ENCODE results near the gene NR1H4.

The NR1H4 gene

DNA sequence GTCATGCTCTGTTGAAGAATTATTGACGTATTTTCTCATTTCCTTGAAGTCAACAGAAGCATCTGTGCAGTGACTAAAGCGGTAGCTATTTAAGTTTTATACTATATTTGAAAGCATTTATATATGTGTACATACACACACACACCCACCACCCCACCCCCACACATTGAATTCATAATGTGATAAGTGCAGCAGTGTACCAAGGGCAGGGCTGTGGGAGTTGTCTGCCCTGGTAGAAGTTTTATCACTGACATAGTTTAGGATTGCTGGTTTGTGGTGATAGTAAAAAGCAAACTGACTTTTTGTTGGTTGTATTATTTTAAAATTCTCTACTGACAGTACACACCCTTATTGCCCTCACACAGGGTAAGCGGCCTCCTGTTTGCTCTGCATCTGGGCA lies 138.9 kb downstream of the NR1H4 start:
- Histone ChIP-seq H3K9me3 (ENCODE audit: insufficient read depth, low read depth, low read length) (no peaks in the 10 kb centered on the region), H3K27me3 (ENCODE audit: insufficient read depth, low read length, poor library complexity, severe bottlenecking) (no peaks in the 10 kb centered on the region), H3K4me2 (ENCODE audit: low read depth, low read length, poor library complexity, severe bottlenecking) (no peak overlapping the region), H2AFZ (ENCODE audit: low read length) (no peak overlapping the region), H3K4me1 (ENCODE audit: insufficient read depth, low read length, poor library complexity, severe bottlenecking) (no peaks in the 10 kb centered on the region), H3K4me3 (ENCODE audit: low read length, poor library complexity, severe bottlenecking) (no peak overlapping the region), H3K9me2 (replicated peaks; ENCODE audit: low read depth, low read length) (no peaks in the 10 kb centered on the region), H3K36me3 (ENCODE audit: insufficient read depth, low read length) (no peaks in the 10 kb centered on the region), H4K20me1 (ENCODE audit: insufficient read depth, low read length, poor library complexity, severe bottlenecking) (no peaks in the 10 kb centered on the region), H3K9ac (ENCODE audit: low read depth, low read length, poor library complexity, severe bottlenecking) (no peak overlapping the region), H3F3A (ENCODE audit: low read depth) (no peaks in the 10 kb centered on the region), H3K79me2 (ENCODE audit: insufficient read depth, low read length) (no peaks in the 10 kb centered on the region)
- TF ChIP-seq, protein P1, sequence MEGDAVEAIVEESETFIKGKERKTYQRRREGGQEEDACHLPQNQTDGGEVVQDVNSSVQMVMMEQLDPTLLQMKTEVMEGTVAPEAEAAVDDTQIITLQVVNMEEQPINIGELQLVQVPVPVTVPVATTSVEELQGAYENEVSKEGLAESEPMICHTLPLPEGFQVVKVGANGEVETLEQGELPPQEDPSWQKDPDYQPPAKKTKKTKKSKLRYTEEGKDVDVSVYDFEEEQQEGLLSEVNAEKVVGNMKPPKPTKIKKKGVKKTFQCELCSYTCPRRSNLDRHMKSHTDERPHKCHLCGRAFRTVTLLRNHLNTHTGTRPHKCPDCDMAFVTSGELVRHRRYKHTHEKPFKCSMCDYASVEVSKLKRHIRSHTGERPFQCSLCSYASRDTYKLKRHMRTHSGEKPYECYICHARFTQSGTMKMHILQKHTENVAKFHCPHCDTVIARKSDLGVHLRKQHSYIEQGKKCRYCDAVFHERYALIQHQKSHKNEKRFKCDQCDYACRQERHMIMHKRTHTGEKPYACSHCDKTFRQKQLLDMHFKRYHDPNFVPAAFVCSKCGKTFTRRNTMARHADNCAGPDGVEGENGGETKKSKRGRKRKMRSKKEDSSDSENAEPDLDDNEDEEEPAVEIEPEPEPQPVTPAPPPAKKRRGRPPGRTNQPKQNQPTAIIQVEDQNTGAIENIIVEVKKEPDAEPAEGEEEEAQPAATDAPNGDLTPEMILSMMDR (conservative IDR thresholded peaks at IDR 0.05; ENCODE audit: low read length) = no peak
- no peak for TF ChIP-seq EZH2phosphoT487 (IDR thresholded peaks at IDR 0.05; ENCODE audit: borderline replicate concordance)

Data from Loucy (cell line).